Stimulated activated CD4-positive, alpha-beta T cell treated with anti-CD3 and anti-CD28 coated beads, Interleukin-15, amount 100 ng/mL, for 48 hours (primary cell): Measurements from ENCODE around the gene MTUS2.

Source experiments
- DNase-seq, 2 donors: peaks; one replicate each; pipeline ENCODE4 v3.0.0-alpha.2; 2020; ENCODE audit warnings: low read depth in 2 of 2

Gene MTUS2

GRCh38 chr13:29505950-29506349 is 685.8 kb downstream of the MTUS2 start:
- DNase-seq: no peak

GRCh38 chr13:29507356-29507755 is 687.2 kb downstream of the MTUS2 start:
- no peak for DNase-seq

GRCh38 chr13:29508130-29508875 is 688.2 kb downstream of the MTUS2 start:
- peak; percentile 29 to 65 for DNase-seq

GRCh38 chr13:29508876-29509252 is 688.7 kb downstream of the MTUS2 start:
- no peak for DNase-seq

- DNase-seq: no peak
These were observed 690.0 kb downstream of the MTUS2 start for GRCh38 chr13:29509999-29510589.

GRCh38 chr13:29510651-29511084 is 690.5 kb downstream of the MTUS2 start:
- no peak for DNase-seq

GRCh38 chr13:29511106-29511796 is 691.1 kb downstream of the MTUS2 start:
- DNase-seq: no peak

GRCh38 chr13:29511980-29512379 is 691.8 kb downstream of the MTUS2 start:
- DNase-seq: no peak

GRCh38 chr13:29513002-29513980 is 693.2 kb downstream of the MTUS2 start:
- DNase-seq: no peak

- no peak for DNase-seq
These were observed 694.0 kb downstream of the MTUS2 start for GRCh38 chr13:29513981-29514719.

GRCh38 chr13:29514720-29515310 is 694.7 kb downstream of the MTUS2 start:
- no peak for DNase-seq

- no peak for DNase-seq
These were observed 695.2 kb downstream of the MTUS2 start for GRCh38 chr13:29515372-29515771.

GRCh38 chr13:29516012-29516411 is 695.9 kb downstream of the MTUS2 start:
- DNase-seq: no peak

- no peak for DNase-seq
These were observed 696.7 kb downstream of the MTUS2 start for GRCh38 chr13:29516880-29517279.

GRCh38 chr13:29519921-29520320 is 699.8 kb downstream of the MTUS2 start:
- no peak for DNase-seq

- no peak for DNase-seq
These were observed 700.5 kb downstream of the MTUS2 start for GRCh38 chr13:29520671-29521070.

- no peak for DNase-seq
These were observed 701.2 kb downstream of the MTUS2 start for GRCh38 chr13:29521336-29521735.

- no peak for DNase-seq
These were observed 702.0 kb downstream of the MTUS2 start for GRCh38 chr13:29522044-29522685.

- no peak for DNase-seq
These were observed 703.2 kb downstream of the MTUS2 start for GRCh38 chr13:29523199-29523961.
